Panc1 (cell line): ENCODE results near the gene HCN2.

Experiments used
- CTCF ChIP-seq: fragments of 450-650 bp; IDR thresholded peaks from 2 replicates; pipeline ENCODE4 v1.5.1; 2017; ENCODE audit warnings: mild to moderate bottlenecking
- POLR2AphosphoS5 ChIP-seq: IDR thresholded peaks from 2 replicates; pipeline ENCODE4 v1.6.1; 2012; ENCODE audit warnings: mild to moderate bottlenecking, low read depth, low read length, moderate library complexity
- SIN3A ChIP-seq: IDR thresholded peaks from 2 replicates; pipeline ENCODE4 v1.6.1; 2012; ENCODE audit warnings: low read depth, mild to moderate bottlenecking, low read length, moderate library complexity, borderline replicate concordance; ENCODE audit not compliant: insufficient read depth
- TCF7L2 ChIP-seq: IDR thresholded peaks from 2 replicates; pipeline ENCODE4 v1.6.1; 2011; ENCODE audit warnings: mild to moderate bottlenecking, low read depth, low read length, inconsistent platforms

GRCh38 chr19:644789-645188 lies 55.1 kb downstream of the HCN2 start:
- TF ChIP-seq CTCF (no peak), POLR2AphosphoS5 (no peak), TCF7L2 (no peak), SIN3A (no peak)
